Mononuclear cell (primary cell): ENCODE results near the gene AATK. TPM values are rescaled to one million over a fixed set of nuclear protein-coding genes. Genes with fewer than 3 reads are reported as not detected.

Experiments used
- H3K27me3 ChIP-seq: 2 replicates; pipeline ENCODE4 v1.6.0; 2011; ENCODE audit warnings: low read length, control low read depth; ENCODE audit not compliant: insufficient read depth
- H3K4me1 ChIP-seq: 2 replicates; pipeline ENCODE4 v1.5.1; 2011; ENCODE audit warnings: mild to moderate bottlenecking, low read length, control low read depth; ENCODE audit not compliant: insufficient read depth
- H3K4me3 ChIP-seq: 2 replicates; pipeline ENCODE4 v1.5.1; 2011; ENCODE audit warnings: mild to moderate bottlenecking, low read length, moderate library complexity
- H3K9me3 ChIP-seq: 2 replicates; pipeline ENCODE4 v1.5.1; 2011; ENCODE audit warnings: low read depth, mild to moderate bottlenecking, control low read depth, low read length
- total RNA-seq: library from RNA; depleted of rRNA; stranded (reverse); fragments of >200 nt; gene quantifications from one replicate; pipeline ENCODE4 v1.2.3, GENCODE V29; 2012

The AATK gene
- total RNA-seq, 1 donor = 2.0 TPM

GRCh38 chr17:81190591-81190990, 24.6 kb upstream of the AATK start:
- no peak overlapping the region for H3K4me3 ChIP-seq
- no peaks in the 10 kb centered on the region for H3K27me3 ChIP-seq
- H3K9me3 ChIP-seq = no peaks in the 10 kb centered on the region
- no peaks in the 10 kb centered on the region for H3K4me1 ChIP-seq

- Histone ChIP-seq H3K9me3 (no peaks in the 10 kb centered on the region), H3K27me3 (no peaks in the 10 kb centered on the region), H3K4me3 (no peak overlapping the region), H3K4me1 (no peaks in the 10 kb centered on the region)
Measured at GRCh38 chr17:81189670-81190530, 23.9 kb upstream of the AATK start.

- H3K4me3 ChIP-seq = no peak overlapping the region
Measured at GRCh38 chr17:81189016-81189415, 23.0 kb upstream of the AATK start.

GRCh38 chr17:81188491-81188840, 22.4 kb upstream of the AATK start:
- Histone ChIP-seq H3K4me3 (no peak overlapping the region), H3K4me1 (no peaks in the 10 kb centered on the region), H3K9me3 (no peaks in the 10 kb centered on the region), H3K27me3 (no peaks in the 10 kb centered on the region)

More at GRCh38 chr17:81189016-81189415, 23.0 kb upstream of the AATK start:
- H3K27me3 ChIP-seq = no peaks in the 10 kb centered on the region
- no peaks in the 10 kb centered on the region for H3K4me1 ChIP-seq
- no peaks in the 10 kb centered on the region for H3K9me3 ChIP-seq

GRCh38 chr17:81187586-81188490, 21.8 kb upstream of the AATK start:
- H3K4me1 ChIP-seq = no peaks in the 10 kb centered on the region

GRCh38 chr17:81187120-81187519, 21.1 kb upstream of the AATK start:
- Histone ChIP-seq H3K9me3 (no peaks in the 10 kb centered on the region), H3K27me3 (no peaks in the 10 kb centered on the region), H3K4me3 (no peak overlapping the region), H3K4me1 (no peaks in the 10 kb centered on the region)

More at GRCh38 chr17:81187586-81188490, 21.8 kb upstream of the AATK start:
- H3K4me3 ChIP-seq = no peak overlapping the region
- H3K9me3 ChIP-seq = no peaks in the 10 kb centered on the region
- no peaks in the 10 kb centered on the region for H3K27me3 ChIP-seq

GRCh38 chr17:81186203-81186602, 20.2 kb upstream of the AATK start:
- H3K27me3 ChIP-seq = no peaks in the 10 kb centered on the region
- no peaks in the 10 kb centered on the region for H3K4me1 ChIP-seq
- H3K9me3 ChIP-seq = no peaks in the 10 kb centered on the region
- H3K4me3 ChIP-seq = no peak overlapping the region

- H3K27me3 ChIP-seq = no peaks in the 10 kb centered on the region
- H3K9me3 ChIP-seq = no peaks in the 10 kb centered on the region
- no peak overlapping the region for H3K4me3 ChIP-seq
- no peaks in the 10 kb centered on the region for H3K4me1 ChIP-seq
Measured at GRCh38 chr17:81184555-81184954, 18.5 kb upstream of the AATK start.

- Histone ChIP-seq H3K9me3 (no peaks in the 10 kb centered on the region), H3K4me1 (no peaks in the 10 kb centered on the region), H3K27me3 (no peaks in the 10 kb centered on the region), H3K4me3 (no peak overlapping the region)
Measured at GRCh38 chr17:81183807-81184206, 17.8 kb upstream of the AATK start.

- no peaks in the 10 kb centered on the region for H3K27me3 ChIP-seq
- no peaks in the 10 kb centered on the region for H3K9me3 ChIP-seq
- H3K4me3 ChIP-seq = no peak overlapping the region
- no peaks in the 10 kb centered on the region for H3K4me1 ChIP-seq
Measured at GRCh38 chr17:81183316-81183715, 17.3 kb upstream of the AATK start.

- no peaks in the 10 kb centered on the region for H3K27me3 ChIP-seq
- H3K9me3 ChIP-seq = no peaks in the 10 kb centered on the region
Measured at GRCh38 chr17:81182596-81182995, 16.6 kb upstream of the AATK start.

GRCh38 chr17:81181811-81182185, 15.8 kb upstream of the AATK start:
- Histone ChIP-seq H3K27me3 (no peaks in the 10 kb centered on the region), H3K4me1 (no peaks in the 10 kb centered on the region), H3K9me3 (no peaks in the 10 kb centered on the region), H3K4me3 (no peak overlapping the region)

More at GRCh38 chr17:81182596-81182995, 16.6 kb upstream of the AATK start:
- H3K4me1 ChIP-seq = no peaks in the 10 kb centered on the region
- H3K4me3 ChIP-seq = no peak overlapping the region

GRCh38 chr17:81180836-81181810, 15.1 kb upstream of the AATK start:
- H3K9me3 ChIP-seq = no peaks in the 10 kb centered on the region
- H3K4me3 ChIP-seq = no peak overlapping the region
- no peaks in the 10 kb centered on the region for H3K27me3 ChIP-seq
- H3K4me1 ChIP-seq = no peaks in the 10 kb centered on the region

GRCh38 chr17:81179861-81180260, 13.8 kb upstream of the AATK start:
- H3K4me3 ChIP-seq = no peak overlapping the region

More at GRCh38 chr17:81179861-81180260, 13.8 kb upstream of the AATK start:
- Histone ChIP-seq H3K4me1 (no peaks in the 10 kb centered on the region), H3K27me3 (no peaks in the 10 kb centered on the region), H3K9me3 (no peaks in the 10 kb centered on the region)
